Right atrium auricular region (tissue), 2 donors: ENCODE measurements around the gene MSRB2. TPM values are rescaled to one million over a fixed set of nuclear protein-coding genes. Genes with fewer than 3 reads are reported as not detected.

Experiments
- DNase-seq: peaks from one replicate; pipeline ENCODE4 v3.0.0-alpha.2; 2019; ENCODE audit warnings: low spot score
- H3K27ac ChIP-seq, 2 donors: fragments of 200-600 bp; sonication (generic); 1 replicate in 1 of 2; 2 replicates in 1 of 2; pipeline ENCODE4 v1.5.1; 2016 to 2019
- H3K27me3 ChIP-seq, 2 donors: fragments of 200-600 bp; sonication (generic); one replicate each; pipeline versions ENCODE4 v1.5.1 to v1.6.0; 2017 to 2019
- H3K36me3 ChIP-seq: fragments of 200-600 bp; sonication (generic); one replicate; pipeline ENCODE4 v1.5.1; 2016
- H3K4me1 ChIP-seq, 2 donors: fragments of 200-600 bp; sonication (generic); one replicate each; pipeline versions ENCODE4 v1.5.1 to v1.6.0; 2017 to 2019
- H3K4me3 ChIP-seq, 2 donors: fragments of 200-600 bp; sonication (generic); 1 replicate in 1 of 2; 2 replicates in 1 of 2; pipeline ENCODE4 v1.5.1; 2017 to 2019; ENCODE audit warnings: mild to moderate bottlenecking in 1 of 2, moderate library complexity in 1 of 2
- H3K9me3 ChIP-seq, 2 donors: fragments of 200-600 bp; sonication (generic); one replicate each; pipeline ENCODE4 v1.5.1; 2019
- total RNA-seq, 2 donors: library from RNA; depleted of rRNA; stranded (reverse); fragments of >200 nt; gene quantifications; one replicate each; pipeline ENCODE4 v1.1.0, GENCODE V29; 2016
- TF ChIP-seq, protein P1 (sequence below), 2 donors: fragments of 200-600 bp; sonication (generic); IDR thresholded peaks; one replicate each; pipeline ENCODE4 v1.5.1; 2019; ENCODE audit warnings: antibody characterized with exemption in 2 of 2

MSRB2 gene
- total RNA-seq, 2 donors from 2014 or later, result 68.6 to 71.0 TPM

DNA sequence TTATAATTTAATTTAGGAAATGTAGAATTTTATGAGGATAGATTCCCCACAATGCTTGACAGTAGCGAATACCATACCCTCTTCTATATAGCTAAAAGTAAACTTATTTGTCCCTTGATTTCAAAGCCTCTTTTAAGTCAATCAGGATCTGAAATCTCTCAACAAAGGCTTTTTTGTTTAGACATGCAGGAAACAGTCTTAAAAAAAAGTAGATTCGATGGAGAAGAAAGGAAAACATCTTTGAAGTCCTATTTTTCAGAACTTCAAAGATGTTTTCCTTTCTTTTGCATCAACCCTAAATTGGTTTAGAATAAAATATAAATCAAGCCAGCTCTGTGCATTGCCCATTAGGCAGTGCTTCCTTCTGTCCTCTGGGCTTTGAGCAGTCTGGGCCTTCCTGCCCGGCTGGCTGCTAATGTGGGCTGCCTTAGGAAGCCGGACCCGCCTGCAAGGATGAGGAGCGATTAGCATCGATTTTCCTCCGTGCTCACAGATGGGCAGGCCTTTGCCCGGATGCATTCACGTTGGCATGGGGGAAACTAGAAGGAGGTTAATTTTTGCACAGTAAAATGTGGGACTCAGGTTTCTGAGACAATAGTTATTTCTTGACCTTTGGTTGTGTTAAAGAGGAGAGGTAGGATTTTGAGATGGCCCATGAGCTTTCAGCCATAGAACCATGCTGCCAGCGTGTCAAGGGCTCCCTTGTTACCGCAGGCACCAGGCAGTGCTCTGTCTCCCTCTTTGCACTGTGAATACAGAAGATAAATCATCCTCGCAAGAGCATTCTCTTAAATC, 15.5 kb downstream of the MSRB2 start:
- Histone ChIP-seq H3K4me1 (no peaks in the 10 kb centered on the region), H3K36me3 (peaks cover 70% of the 10 kb centered on the region), H3K27ac (no peak overlapping the region), H3K27me3 (no peaks in the 10 kb centered on the region), H3K4me3 (no peak overlapping the region), H3K9me3 (no peaks in the 10 kb centered on the region)
- DNase-seq, result no peak
- TF ChIP-seq, protein P1, sequence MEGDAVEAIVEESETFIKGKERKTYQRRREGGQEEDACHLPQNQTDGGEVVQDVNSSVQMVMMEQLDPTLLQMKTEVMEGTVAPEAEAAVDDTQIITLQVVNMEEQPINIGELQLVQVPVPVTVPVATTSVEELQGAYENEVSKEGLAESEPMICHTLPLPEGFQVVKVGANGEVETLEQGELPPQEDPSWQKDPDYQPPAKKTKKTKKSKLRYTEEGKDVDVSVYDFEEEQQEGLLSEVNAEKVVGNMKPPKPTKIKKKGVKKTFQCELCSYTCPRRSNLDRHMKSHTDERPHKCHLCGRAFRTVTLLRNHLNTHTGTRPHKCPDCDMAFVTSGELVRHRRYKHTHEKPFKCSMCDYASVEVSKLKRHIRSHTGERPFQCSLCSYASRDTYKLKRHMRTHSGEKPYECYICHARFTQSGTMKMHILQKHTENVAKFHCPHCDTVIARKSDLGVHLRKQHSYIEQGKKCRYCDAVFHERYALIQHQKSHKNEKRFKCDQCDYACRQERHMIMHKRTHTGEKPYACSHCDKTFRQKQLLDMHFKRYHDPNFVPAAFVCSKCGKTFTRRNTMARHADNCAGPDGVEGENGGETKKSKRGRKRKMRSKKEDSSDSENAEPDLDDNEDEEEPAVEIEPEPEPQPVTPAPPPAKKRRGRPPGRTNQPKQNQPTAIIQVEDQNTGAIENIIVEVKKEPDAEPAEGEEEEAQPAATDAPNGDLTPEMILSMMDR (IDR thresholded peaks at IDR 0.05), result no peak

GRCh38 chr10:23111517-23112286, 16.3 kb downstream of the MSRB2 start:
- Histone ChIP-seq H3K4me3 (no peak overlapping the region), H3K36me3 (peaks cover 71% of the 10 kb centered on the region), H3K9me3 (no peaks in the 10 kb centered on the region), H3K27ac (no peak overlapping the region), H3K27me3 (no peaks in the 10 kb centered on the region), H3K4me1 (no peaks in the 10 kb centered on the region)
- DNase-seq, result no peak
- TF ChIP-seq, protein P1 (IDR thresholded peaks at IDR 0.05), result no peak

DNA sequence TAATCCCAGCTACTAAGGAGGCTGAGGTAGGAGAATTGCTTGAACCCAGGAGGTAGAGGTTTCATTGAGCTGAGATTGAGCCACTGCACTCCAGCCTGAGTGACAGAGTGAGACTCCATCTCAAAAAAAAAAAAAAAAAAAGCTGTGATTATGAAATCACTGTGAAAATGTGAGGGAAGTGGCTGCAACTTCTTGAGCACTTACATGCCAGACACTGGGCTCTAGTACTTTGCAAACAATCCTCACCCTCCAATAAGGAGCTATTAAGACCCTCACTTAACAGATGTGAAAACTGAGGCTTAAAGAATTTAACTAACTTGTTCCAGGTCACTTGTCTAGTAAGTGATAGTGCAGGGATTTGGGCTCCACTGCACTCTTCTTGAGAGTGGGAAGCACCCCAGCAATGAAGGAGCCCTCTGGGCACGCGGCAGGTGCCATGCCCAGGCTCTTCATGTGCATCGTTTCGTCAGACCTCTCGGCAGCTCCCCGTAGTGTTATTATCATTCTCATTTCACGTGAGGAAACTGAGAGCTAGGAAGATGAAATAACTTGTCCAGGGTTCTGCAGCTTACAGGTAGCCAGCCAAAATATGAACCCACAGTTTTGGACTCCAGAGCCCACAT, 19.0 kb downstream of the MSRB2 start:
- H3K4me3 ChIP-seq, result no peak overlapping the region
- no peak overlapping the region for H3K27ac ChIP-seq
- H3K9me3 ChIP-seq, result no peaks in the 10 kb centered on the region
- DNase-seq, result no peak
- H3K36me3 ChIP-seq, result peaks cover 66% of the 10 kb centered on the region
- TF ChIP-seq, protein P1 (IDR thresholded peaks at IDR 0.05), result no peak
- H3K27me3 ChIP-seq, result no peaks in the 10 kb centered on the region
- H3K4me1 ChIP-seq, result no peaks in the 10 kb centered on the region

DNA sequence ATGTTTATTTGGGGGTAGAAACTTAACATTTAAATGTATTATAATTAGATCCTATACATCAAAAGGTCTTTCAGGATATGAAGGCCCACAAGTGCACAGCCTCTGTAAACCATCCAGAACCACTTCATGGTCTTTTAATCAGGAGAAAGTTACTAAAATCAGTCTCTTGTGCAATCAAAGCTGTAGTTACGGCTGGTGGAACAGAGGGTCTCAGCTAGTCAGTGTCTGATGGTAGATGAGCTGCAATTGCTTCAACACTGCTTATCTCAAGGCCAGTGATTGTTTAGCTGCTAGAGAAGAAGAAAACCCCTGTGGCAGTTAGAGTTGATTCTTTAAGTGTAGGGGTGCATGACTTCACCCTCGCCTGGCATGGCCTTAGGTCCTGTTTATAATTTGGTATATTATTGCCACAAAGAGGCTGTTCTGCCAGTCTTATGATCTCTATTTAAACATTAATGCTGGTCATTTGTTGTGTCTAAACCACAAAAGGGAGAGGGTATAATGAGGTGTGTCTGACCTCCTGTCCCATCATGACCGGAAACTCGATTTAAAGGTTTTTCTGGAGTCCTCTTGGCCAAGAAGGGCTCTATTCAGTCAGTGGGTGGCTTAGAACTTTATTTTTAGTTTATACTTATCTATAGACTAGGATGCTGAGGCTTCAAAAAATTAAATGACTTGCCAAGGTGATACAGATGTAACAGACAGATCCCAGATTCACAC, 21.3 kb downstream of the MSRB2 start:
- Histone ChIP-seq H3K4me3 (no peak overlapping the region), H3K9me3 (no peaks in the 10 kb centered on the region), H3K27ac (no peak overlapping the region), H3K36me3 (peaks cover 67% of the 10 kb centered on the region), H3K4me1 (no peaks in the 10 kb centered on the region), H3K27me3 (no peaks in the 10 kb centered on the region)
- TF ChIP-seq, protein P1 (IDR thresholded peaks at IDR 0.05), result no peak
- no peak for DNase-seq

GRCh38 chr10:23120001-23120934, 24.9 kb downstream of the MSRB2 start:
- Histone ChIP-seq H3K27ac (no peak overlapping the region), H3K36me3 (peaks cover 41% of the 10 kb centered on the region)
- TF ChIP-seq, protein P1 (IDR thresholded peaks at IDR 0.05), result no peak

More at GRCh38 chr10:23120001-23120934, 24.9 kb downstream of the MSRB2 start:
- no peaks in the 10 kb centered on the region for H3K27me3 ChIP-seq
- DNase-seq, result no peak
- H3K4me3 ChIP-seq, result no peak overlapping the region
- H3K4me1 ChIP-seq, result no peaks in the 10 kb centered on the region
- no peaks in the 10 kb centered on the region for H3K9me3 ChIP-seq
